NCI-H1105 (cell line): Measurements from ENCODE around the gene BCCIP.

ENCODE experiments used
- DNase-seq: peaks from one replicate; lab custom pipeline; 2025; lab: John Stamatoyannopoulos, UW

The BCCIP gene

DNA sequence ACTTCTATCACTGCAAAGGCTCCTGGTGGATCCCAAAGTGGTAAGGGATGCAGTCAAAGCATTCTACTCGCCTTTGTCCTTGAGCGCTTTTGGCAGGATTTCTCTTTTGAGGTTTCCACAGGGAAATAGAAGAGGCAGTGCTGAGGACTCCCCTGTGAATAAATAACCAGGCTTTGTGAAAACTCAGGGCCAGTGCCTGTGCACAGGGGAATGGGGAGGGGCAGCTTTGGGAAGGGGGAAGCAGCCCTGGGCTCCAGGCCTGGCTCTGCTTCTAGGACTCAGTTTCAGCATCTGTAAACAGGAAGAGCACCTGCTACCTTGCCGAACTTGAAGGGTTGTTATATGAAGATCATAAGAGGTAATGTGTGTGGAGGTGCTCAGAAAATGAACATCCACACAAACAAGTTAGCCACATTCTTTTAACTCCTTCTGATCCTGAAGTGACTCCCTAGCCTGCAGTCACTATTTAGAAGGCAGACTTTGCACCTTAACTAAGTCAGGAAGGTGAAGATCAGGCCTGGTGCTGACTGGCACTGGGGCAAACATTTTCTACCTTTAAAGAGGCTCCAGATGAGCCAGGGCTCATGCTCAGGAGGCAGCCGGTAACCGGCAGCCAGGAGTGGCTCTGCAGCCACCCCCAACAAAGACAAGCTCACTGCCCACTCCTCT lies 25.2 kb upstream of the BCCIP start:
- no peak for DNase-seq

DNA sequence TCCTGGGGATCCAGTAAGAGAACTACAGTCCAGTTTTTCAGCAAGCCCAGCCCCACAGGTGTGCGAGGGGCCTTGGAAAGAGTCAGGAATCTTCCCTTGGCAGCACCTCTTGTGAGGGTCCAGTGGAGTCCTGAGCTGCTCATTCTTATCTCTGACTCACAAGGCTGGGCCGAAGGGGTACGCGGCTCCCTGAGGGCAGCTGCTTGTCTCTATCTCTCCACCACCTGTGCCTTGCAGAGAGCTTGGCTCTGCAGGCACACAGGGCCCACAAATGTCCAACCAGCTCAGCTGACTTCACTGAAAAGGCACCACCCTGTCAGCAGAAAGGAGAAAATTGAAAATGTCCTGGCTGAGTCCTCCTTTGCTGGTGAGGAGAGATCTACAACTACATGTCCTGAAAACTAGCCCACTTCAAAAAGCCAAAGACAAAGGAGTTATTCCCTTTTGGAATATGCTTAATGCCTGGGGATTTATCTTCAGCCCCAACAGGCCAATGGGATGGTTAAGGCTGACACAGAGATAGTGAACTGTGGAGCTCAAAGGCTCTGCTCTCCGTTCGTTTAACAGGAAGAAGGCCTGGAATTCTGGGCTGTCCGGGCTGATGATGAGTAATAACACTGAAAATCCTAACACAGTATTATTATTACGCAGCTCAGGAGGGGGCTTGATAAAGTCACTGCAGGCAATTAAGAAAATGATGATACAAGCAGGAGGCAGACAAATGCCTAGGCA lies 23.7 kb upstream of the BCCIP start:
- no peak for DNase-seq

DNA sequence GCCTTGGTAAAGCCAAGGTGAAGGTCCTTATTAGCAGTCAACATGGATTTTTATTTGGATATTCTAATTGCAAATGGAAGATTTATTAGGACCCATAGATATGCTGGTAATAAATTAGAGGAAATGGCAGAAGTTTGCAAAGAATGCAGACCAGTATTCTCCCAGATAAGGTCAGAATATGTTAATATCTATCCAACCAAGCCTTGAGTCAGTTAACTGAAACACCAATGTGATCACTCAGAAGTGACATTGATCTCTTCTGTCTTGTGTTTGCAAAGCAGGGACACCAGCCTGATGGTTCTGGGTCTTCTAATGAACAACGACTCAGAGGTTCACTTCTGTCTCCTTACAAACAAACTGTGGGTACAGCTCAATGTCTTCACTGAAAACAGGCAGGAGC lies 21.8 kb upstream of the BCCIP start:
- DNase-seq, result no peak

DNA sequence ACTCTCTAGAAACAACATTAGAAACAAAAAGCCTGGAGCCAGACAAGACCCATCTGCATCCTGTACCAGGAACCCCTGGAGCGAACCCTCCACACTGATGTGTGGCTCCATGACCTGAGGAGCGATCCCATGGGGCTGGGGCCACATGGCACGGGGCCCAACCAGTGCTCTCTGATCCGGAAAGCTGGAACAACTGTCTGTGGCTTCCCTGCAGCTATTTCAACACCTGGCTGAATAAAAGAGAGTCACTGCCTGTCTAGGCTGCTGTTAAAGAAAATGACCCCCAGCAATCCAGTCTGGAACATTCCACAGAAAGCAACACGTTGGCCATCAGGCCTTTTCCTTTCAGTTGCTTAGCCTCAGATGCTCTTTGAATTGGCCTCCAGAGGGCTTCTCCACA lies 21.2 kb upstream of the BCCIP start:
- DNase-seq, result no peak

DNA sequence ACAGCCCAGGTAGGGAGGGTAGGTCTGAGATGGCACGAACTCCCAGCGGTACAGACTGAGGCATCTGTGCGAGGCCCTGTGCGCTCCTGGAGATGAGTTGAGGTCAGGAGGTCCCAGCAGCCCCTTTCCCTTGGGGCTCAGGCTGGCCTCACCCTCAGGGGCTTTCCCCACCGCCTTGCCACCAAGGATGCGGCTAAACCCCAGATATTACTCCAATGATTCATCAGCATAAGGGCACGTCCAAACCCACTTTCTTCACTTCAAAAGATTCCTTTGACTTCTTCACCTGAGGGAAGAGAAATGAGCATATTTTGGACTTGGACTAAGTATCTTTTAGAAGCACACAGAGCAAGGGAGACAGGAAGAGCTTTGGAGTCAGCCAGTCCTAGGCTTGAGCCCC lies 20.6 kb upstream of the BCCIP start:
- no peak for DNase-seq

DNA sequence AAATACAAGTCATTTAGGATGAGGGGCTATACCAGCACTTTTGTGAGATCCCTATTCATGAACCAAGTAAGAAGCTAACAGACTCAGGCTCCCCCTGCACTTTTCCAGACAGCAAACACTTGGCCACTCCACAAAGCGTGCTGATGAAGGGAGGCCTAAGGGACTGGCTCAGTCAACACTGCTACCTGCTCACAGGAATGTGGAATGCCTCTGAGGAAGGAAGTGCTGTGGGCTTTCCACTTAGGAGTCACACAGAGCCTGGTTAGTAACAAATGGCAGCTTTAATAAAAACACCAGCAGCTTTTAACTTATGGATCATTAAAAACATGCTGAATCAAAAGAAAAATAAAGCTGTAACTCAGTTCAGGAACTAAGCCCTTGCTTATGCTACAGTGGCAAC lies 15.3 kb upstream of the BCCIP start:
- DNase-seq, result no peak

DNA sequence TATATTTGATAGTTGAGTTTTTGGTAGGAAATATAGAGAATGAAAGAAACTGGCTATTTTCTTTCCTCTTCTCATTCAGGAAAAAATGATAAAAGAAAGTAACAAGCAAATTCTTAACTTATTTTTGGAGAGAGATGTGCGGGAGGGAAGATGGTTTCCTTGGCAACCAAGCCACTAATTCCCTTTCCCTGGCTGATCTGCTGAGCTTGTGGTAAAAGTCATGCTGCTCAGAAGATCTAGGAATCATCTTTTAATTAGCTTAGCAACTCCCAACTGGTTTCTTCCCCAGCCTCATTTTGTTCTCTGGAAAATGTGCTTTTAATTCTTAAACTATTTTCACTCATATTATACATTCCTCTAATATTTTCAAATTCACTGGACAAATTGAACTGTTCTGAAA lies 12.1 kb upstream of the BCCIP start:
- no peak for DNase-seq

DNA sequence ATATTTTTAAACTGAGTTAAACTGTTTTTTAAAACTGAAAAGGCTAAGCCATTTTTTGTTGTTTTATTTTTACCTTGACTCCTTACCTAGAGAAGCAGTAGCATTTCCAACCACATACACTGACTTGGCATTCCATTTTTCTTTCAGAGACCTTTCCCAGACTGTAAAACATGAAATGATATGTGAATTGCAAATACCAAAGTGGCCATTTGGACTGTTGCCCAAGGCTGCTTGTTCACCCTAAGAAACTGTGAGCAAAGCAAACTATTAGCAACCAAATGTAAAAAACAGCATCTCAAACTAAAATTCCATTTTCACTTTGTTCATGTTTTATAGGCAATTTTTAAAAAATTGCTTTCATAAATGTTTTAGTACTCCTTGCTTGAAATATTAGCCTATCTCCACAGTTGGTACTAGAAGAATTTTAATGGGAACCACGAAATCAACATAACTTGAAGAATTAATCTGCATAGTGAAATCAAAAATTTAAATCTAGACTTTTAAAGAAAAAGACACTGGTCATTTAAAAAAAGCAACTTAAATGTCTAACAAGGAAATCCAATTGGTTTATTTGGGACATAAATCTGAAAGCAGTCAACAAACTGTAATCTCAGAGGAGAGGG lies 11.1 kb upstream of the BCCIP start:
- no peak for DNase-seq

DNA sequence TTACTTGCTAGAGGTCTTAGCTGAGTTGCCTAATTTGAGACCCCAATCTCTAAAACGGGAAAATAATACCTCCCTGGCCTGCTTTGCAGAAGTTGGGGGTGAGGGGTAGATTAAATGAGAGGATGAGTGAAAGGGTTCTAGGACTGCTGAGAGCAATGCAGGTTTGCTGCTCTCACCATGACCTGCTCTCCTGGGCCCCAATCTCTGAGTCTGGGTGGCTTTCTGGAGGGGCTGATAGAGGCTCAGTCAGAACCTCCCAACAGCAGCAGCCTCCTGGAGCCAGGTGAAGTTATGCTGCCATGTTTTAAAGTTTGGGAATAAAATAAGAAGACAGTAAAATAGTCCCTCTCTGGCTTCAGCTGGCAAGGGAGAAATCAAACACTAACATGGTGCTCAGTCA lies 7.6 kb upstream of the BCCIP start:
- no peak for DNase-seq

DNA sequence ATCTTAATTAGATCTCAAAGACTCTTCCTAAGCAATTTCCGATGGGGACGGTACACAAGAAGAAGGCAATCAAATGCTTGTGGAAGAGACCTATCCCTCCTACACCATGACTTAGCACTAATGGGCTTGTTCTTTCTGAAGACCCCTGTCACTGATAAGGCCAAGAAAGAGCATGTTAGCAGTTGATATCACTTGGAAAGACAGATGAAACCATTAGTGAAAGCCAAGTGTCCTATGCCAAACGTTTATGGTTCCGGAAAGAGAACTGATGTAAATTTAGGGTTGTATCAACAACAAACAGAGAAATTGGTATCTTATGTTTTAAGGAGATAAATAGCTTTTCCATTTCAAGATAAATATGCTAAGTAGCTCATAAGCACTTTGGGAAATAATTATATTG lies 6.8 kb upstream of the BCCIP start:
- DNase-seq, result no peak

DNA sequence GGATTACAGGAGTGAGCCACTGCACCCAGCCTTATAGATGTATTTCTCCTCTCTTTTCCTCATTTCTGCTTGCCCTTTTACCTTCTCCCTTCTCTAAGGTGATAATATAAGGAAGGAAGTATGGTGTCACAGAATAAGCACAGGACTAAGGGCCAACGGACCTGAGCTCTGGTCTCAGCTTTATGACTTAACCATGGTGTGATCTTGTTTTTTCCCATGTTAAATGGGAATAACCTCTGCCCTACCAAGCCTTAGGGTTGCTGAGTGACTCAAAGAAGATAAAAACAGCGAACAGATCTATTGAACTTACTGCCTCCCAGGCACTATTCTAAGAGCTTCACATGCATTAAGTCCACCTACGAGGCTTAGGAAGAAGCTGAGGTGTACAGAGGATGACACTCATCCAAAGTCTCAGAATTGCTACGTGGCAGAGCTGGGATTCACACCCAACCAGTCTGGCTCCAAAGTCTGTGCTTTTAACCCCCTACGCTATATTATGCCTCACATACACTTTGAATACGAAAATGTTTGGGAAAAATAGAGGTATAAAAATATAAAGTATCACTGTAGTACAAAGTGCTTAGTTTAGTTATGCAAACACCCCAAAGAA lies 5.9 kb upstream of the BCCIP start:
- no peak for DNase-seq

DNA sequence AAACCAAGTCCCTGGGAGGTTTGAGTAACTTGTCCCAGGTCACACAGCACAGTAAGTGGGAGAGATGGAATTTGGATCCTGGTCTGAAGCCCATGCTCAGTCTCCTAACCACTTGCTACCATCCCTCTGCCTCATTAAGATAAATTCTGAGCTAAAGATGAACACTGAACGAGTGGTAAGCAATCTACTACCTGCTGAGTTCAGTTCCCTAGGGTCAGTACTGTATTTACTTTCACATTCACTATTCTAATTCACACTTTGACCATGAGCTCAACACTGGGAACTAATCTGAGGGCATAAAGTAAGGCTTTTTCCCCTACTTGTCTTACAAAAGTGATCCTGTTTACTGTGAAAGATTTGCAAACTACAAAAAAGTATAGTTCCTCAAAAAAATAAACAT lies 2.6 kb upstream of the BCCIP start:
- DNase-seq, result no peak

DNA sequence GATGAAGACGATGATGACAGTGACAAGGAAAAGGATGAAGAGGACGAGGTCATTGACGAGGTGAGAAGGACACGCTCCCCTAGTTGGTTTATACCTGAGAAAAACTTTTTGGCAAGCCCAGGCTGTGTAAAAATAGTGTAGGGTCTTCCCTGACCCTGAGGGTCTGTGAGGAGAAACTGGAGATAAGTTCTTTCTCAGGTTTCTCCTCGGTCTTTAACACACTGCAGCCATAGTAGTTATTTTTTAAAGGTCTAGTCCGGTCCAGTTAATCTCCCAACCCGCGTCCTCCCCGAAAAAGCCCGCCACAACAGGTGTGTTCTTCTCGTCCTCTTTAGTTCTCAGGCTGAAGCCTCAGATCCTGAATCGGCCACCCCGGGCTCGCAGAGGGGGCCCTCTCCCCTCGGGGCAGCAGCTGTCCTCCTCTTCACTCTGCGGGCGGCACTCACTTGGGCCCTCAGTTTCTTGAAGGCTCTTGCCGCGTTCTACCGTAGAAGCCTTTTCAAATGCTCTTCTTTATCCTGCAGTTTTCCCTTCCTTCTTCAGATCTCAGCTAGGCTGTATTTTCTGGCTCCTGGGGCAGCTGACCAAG lies 411 bp downstream of the BCCIP start:
- no peak for DNase-seq

DNA sequence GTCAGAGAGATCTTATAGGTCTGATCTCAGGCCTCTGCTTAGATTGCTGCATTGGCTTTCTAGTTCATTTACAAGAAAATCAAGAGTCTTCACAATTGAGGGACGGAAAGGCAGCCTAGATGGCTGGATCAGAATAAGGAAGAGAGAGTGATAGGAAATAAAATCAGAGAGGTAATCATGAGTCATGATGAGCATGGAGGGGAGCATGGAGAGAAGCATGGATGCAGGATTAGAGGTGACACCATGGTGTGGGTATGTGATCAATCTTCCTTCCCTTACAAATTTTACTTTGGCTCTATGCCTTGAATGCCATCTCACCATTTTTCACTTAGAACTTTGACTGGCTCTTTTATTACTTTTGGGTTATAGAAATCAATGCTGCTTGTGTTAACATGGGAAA lies 1.4 kb downstream of the BCCIP start:
- DNase-seq, result no peak

DNA sequence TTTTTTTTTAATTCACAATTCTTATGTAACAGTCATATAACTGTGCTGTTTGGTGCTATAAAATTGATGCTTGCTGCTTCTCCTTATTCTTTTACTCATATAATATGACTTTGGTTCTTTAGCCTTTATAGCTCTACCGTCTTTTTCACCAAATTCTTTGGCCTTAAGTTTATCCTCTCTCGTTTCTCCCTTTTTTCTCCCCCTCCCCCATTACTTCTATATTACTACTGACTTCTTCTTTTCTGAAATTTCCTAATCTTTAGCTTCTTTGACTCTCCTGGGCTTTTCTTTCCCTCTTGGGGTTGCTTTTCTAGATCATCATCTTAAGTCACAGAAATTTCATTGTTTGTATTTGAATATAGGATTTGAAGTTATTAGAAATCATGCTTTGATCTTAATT lies 3.8 kb downstream of the BCCIP start:
- no peak for DNase-seq

DNA sequence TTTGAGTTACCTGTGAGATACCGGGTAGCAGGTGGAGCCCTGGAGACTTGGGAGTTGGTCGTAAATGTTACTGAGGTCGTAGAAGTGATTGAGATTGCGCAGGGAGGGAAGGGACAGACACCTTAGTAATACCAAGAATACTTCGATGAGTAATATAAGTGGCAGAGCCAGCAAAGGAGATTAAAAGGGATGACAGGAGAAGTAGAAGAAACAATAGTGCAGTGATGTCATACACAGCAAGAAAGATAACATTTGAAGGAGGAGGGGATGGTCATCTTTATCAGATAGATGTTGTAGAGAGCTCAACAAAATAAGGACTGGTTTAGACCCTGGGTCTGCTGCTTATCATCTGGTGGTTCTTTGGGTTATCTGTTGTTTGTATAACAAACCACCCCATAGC lies 5.0 kb downstream of the BCCIP start:
- DNase-seq, result no peak

DNA sequence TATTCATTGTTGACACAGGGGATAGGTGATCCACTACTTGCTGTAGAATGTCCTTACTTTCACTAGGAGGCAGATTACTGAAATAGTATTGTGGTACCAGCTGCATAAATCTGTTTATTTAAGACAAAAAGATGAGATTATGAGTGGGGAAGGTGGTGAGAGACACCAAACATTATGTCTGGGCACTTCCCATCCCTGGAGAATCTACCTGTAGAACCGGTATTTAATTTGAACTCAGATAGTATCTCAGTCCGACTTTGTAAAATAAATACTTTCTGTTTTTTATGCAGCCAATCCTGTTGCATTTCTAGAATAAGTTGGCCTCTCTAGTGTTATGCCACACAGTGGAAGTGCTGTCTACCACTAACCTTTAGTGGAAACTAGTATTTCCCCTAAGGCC lies 13.4 kb downstream of the BCCIP start:
- DNase-seq, result no peak

DNA sequence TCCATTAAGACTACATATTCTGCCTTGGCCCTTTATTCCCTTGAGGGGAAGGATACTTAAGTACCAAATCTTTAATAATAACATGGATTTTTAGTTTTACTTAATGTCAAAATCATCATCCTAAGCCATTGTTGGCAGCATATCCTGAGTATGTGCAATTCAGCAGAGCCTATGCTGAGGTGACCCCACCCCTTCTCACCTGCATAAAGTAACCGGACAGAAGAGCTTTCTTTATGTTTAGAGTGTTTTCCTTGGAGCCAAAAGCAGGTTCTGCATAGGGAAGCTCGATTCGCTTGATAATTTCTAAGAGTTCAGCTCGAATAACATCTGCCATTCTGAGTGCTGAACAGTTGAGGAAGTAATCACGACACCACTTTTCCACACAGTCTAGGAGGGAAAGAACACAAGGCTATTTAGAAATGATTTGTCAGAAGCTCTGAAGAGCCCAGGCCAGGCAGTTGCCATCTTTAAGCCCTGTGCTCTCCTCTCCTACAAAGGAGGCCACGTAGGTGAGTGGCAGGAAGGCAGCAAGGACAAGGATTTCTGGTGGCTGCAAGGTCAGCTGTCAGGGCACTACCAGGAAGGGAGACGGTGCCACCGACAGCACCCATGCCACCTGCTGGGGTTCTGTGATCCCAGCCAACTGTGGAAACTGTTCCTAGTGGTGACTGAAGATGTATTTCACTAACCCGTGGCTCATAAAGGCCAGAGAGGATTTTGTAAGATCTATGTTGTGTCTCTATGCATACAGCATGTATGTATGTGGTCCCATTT lies 15.6 kb downstream of the BCCIP start:
- DNase-seq, result no peak

DNA sequence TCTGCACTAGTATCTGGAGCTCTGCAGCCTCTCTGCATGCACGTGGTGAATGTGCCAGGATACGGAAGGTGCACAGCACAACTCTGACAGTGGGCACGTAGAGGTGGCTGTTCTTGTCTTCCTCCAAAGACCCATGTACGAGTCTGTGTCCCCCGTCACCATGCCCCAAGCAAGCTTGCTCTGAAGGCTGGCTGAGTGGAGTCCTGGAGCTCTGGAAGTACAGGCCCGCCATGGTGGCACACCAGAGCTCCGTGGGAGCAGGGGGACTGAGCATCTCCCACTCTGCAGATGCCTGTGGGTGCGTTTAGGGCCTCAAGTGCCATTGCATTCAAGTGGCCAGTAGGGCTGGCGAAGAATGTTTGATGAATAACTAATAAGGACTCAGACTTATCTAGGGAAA lies 17.1 kb downstream of the BCCIP start:
- DNase-seq, result no peak

DNA sequence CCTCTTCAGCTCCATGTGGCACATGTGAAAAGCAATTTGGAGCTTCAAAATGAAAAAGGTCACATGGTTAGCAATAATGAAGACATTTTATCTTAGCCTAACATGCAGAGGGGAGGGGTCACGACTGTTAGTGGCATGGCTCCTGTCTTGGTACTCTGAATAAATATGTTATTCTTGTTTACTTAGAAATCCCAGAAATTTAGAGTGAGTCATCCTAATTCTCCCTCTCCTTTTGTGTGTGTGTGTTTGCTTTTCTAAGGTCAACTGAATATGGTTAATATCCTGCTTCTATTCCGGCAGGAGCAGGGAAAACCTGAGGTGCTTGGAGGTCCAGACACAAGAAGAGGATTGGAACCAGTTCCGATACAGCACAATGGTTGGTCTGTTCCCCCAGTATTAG lies 17.6 kb downstream of the BCCIP start:
- no peak for DNase-seq

DNA sequence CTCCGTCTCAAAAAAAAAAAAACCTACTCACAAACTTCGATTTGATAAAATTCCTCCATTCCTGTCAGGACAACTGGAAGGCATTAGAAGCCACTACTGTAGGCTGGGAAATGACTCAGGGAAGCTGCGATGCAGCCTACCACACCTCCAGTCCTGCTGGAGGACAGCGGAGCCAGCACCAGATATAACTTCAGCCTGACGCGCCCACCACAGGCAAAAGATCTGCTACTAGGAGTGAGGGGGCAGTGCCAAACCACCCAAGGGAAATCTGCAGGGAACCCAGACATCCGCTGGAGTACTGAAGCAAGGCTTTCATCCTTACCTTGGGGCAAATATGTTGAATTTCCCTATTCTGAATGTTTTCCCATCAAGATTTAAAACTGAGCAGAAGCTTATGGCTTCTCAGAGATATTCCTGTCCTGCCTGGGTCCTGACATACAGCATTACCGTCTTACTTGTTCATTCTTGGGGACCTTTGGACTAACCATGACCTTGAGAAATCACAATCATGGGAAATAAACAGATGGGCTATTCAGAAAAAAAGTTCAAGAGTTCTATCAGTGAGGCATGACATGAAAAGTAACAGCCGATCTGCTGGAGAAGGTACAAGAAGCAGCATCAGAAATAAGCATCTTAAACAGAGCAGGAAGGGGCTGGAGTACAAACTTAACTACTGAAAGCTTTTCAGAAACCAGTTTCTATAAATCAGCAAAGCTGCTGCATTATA lies 20.4 kb downstream of the BCCIP start:
- DNase-seq, result no peak
